Stimulated activated CD8-positive, alpha-beta memory T cell treated with anti-CD3 and anti-CD28 coated beads, Interleukin-12 subunit alpha, Interleukin-12 subunit beta, amount 100 ng/mL, for 24 hours (primary cell): ENCODE results near the gene PPEF2.

ENCODE experiments used
- DNase-seq: peaks from one replicate; pipeline ENCODE4 v3.0.0-alpha.2; 2020; ENCODE audit errors: extremely low read depth

The PPEF2 gene

GRCh38 chr4:75834095-75834771, 68.0 kb downstream of the PPEF2 start:
- DNase-seq = no peak

GRCh38 chr4:75831856-75832405, 70.3 kb downstream of the PPEF2 start:
- DNase-seq = no peak

DNA sequence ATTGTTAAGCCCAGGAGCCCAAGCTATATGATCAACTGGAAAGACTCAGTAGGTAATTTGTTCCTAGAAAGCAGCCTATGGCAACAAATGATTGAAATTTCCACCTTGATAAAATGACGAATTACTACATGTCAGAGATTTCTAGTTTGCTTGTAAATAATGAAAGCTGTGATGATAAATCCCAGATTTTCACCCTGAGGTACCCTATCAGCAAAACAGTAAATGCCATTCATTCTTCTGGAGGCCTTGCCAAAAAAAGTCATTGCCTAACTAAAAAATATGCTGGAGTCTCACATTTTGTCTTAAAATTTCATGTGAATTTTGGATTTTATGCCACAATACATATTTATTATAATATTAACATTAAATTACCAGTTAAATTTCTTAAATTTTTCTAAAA, 71.3 kb downstream of the PPEF2 start:
- DNase-seq = no peak

- DNase-seq = no peak
Observed at GRCh38 chr4:75823812-75824211, 78.4 kb downstream of the PPEF2 start.

DNA sequence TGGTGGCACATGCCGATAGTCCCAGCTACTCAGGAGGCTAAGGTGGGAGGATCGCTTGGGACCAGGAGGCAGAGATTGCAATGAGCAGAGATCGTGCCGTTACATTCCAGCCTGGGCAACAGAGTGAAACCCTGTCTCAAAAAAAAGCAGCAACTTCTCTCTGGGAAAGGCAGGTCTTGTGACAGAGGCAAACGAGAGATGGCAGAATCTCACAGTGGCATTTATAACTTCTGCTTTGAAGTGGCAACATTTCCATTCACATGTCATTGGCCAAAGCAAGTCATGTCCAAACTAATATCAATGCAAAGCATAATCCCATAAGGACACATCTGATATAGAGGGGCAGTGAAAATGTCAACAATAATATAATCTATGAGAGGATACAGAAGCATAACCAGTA, 79.8 kb downstream of the PPEF2 start:
- DNase-seq = no peak

- DNase-seq = no peak
Observed at GRCh38 chr4:75821966-75822365, 80.3 kb downstream of the PPEF2 start.

GRCh38 chr4:75821216-75821615, 81.0 kb downstream of the PPEF2 start:
- DNase-seq = no peak

DNA sequence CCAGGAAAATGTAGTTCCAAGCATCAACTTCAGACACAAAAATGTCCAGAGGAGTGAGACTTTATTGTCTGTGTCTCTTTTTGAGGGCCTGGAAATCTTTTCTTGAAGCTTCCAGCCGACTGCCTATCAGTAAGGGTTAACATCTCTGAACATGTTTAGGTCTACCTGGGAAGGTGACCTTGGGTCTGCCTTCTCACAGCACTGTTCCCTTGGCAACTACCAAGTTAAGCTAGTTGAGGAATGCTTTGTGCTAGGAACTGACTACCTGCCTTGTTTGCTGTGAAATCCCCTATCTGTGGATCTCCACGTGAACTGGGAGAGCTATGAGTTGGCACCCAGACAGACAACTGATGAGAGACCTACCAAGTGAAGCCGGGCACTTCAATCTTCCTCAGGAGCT, 81.6 kb downstream of the PPEF2 start:
- no peak for DNase-seq

GRCh38 chr4:75820197-75820596, 82.1 kb downstream of the PPEF2 start:
- no peak for DNase-seq

DNA sequence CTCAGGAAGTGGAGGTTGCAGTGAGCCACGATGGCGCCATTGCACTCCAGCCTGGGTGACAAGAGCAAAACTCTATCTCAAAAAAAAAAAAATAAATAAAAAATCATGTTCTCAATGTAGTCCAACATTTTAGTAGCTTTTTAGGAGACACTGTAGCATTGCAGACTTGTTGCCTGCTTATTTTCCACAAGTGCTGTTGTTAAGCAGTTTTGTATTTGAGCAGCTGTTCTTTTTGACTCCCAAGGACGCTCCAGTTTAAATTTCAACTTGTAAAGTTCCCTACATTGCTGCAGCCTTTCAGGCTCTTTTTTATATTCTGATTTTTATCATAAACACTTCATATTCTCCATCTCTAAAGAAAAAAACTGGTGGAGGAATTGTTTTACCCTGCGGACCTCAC, 83.1 kb downstream of the PPEF2 start:
- DNase-seq = no peak

- DNase-seq = no peak
Observed at GRCh38 chr4:75817901-75818300, 84.4 kb downstream of the PPEF2 start.
